ENCODE data around the gene ALG14.
A peak's percentile ranks its signal among the peaks of the same experiment; 100 is the strongest.

The ALG14 gene

GRCh38 chr1:95088303-95088702, 15.6 kb upstream of the ALG14 start:
- Histone ChIP-seq H3K4me3 (ENCODE audit: control insufficient read depth in 1 of 7, extremely low read depth in 1 of 7, insufficient read depth in 4 of 7, low read depth in 2 of 7, low read length in 6 of 7) (no peak overlapping the region), H3K27ac (ENCODE audit: insufficient read depth in 1 of 2, low read depth in 1 of 2, low read length in 2 of 2, poor library complexity in 1 of 2, severe bottlenecking in 2 of 2) (no peak overlapping the region), H3K27me3 (replicated peaks in 2 of 5; ENCODE audit: control insufficient read depth in 4 of 5, insufficient read depth in 5 of 5, low read length in 4 of 5) (peaks cover 0 to 6% (median 2%) of the 10 kb centered on the region in 5 experiments), H3K4me1 (ENCODE audit: control extremely low read depth in 1 of 4, control insufficient read depth in 4 of 4, insufficient read depth in 4 of 4, low read length in 3 of 4) (no peaks in the 10 kb centered on the region), H3K36me3 (ENCODE audit: control insufficient read depth in 4 of 4, insufficient read depth in 4 of 4, low read length in 3 of 4) (no peaks in the 10 kb centered on the region), H3K9me3 (ENCODE audit: control extremely low read depth in 1 of 5, control insufficient read depth in 4 of 5, insufficient read depth in 2 of 5, low read depth in 1 of 5, low read length in 4 of 5) (peaks cover 0 to 13% (median 2%) of the 10 kb centered on the region in 5 experiments)
- DNase-seq: no peak
- ChIA-PET CTCF (interaction anchor here (1.6 kb wide), 1 partner anchor 52 kb away, joined by 3 read pairs; no protein-coding TSS in a partner anchor), POLR2A (no interaction called here)
- no CpG with 5 or more reads among the region's 1 CpG for WGBS (ENCODE audit: insufficient coverage)

GRCh38 chr1:95086949-95087533, 14.3 kb upstream of the ALG14 start:
- H3K9me3 ChIP-seq (ENCODE audit: control extremely low read depth in 1 of 5, control insufficient read depth in 4 of 5, insufficient read depth in 2 of 5, low read depth in 1 of 5, low read length in 4 of 5): peaks cover 0 to 13% (median 2%) of the 10 kb centered on the region in 5 experiments
- no peaks in the 10 kb centered on the region for H3K36me3 ChIP-seq (ENCODE audit: control insufficient read depth in 4 of 4, insufficient read depth in 4 of 4, low read length in 3 of 4)
- no peak overlapping the region for H3K27ac ChIP-seq (ENCODE audit: insufficient read depth in 1 of 2, low read depth in 1 of 2, low read length in 2 of 2, poor library complexity in 1 of 2, severe bottlenecking in 2 of 2)
- no peak for DNase-seq
- no peaks in the 10 kb centered on the region for H3K4me1 ChIP-seq (ENCODE audit: control extremely low read depth in 1 of 4, control insufficient read depth in 4 of 4, insufficient read depth in 4 of 4, low read length in 3 of 4)
- 88% methylated on average over 4 of the region's 5 CpGs for WGBS (ENCODE audit: insufficient coverage)
- H3K27me3 ChIP-seq (replicated peaks in 2 of 5; ENCODE audit: control insufficient read depth in 4 of 5, insufficient read depth in 5 of 5, low read length in 4 of 5): peaks cover 0 to 6% (median 2%) of the 10 kb centered on the region in 5 experiments
- POLR2A ChIA-PET: no interaction called here
- CTCF ChIA-PET: no interaction called here
- H3K4me3 ChIP-seq (ENCODE audit: control insufficient read depth in 1 of 7, extremely low read depth in 1 of 7, insufficient read depth in 4 of 7, low read depth in 2 of 7, low read length in 6 of 7): no peak overlapping the region

GRCh38 chr1:95085376-95085775, 12.6 kb upstream of the ALG14 start:
- Histone ChIP-seq H3K36me3 (ENCODE audit: control insufficient read depth in 4 of 4, insufficient read depth in 4 of 4, low read length in 3 of 4) (no peaks in the 10 kb centered on the region), H3K27ac (ENCODE audit: insufficient read depth in 1 of 2, low read depth in 1 of 2, low read length in 2 of 2, poor library complexity in 1 of 2, severe bottlenecking in 2 of 2) (no peak overlapping the region), H3K4me3 (ENCODE audit: control insufficient read depth in 1 of 7, extremely low read depth in 1 of 7, insufficient read depth in 4 of 7, low read depth in 2 of 7, low read length in 6 of 7) (no peak overlapping the region), H3K9me3 (ENCODE audit: control extremely low read depth in 1 of 5, control insufficient read depth in 4 of 5, insufficient read depth in 2 of 5, low read depth in 1 of 5, low read length in 4 of 5) (peaks cover 0 to 7% (median 2%) of the 10 kb centered on the region in 5 experiments), H3K27me3 (replicated peaks in 2 of 5; ENCODE audit: control insufficient read depth in 4 of 5, insufficient read depth in 5 of 5, low read length in 4 of 5) (peaks cover 0 to 6% (median 0%) of the 10 kb centered on the region in 5 experiments), H3K4me1 (ENCODE audit: control extremely low read depth in 1 of 4, control insufficient read depth in 4 of 4, insufficient read depth in 4 of 4, low read length in 3 of 4) (no peaks in the 10 kb centered on the region)
- CTCF ChIA-PET: interaction anchor here (1.1 to 2.4 kb wide), 8 partner anchors 10 to 208 kb away, joined by 3 to 11 read pairs (median 4); no protein-coding TSS in a partner anchor
- POLR2A ChIA-PET: no interaction called here
- DNase-seq: no peak
- WGBS (ENCODE audit: insufficient coverage): no CpG with 5 or more reads among the region's 2 CpGs

- no peaks in the 10 kb centered on the region for H3K4me1 ChIP-seq (ENCODE audit: control extremely low read depth in 1 of 4, control insufficient read depth in 4 of 4, insufficient read depth in 4 of 4, low read length in 3 of 4)
- H3K27me3 ChIP-seq (replicated peaks in 2 of 5; ENCODE audit: control insufficient read depth in 4 of 5, insufficient read depth in 5 of 5, low read length in 4 of 5): peaks cover 0 to 4% (median 0%) of the 10 kb centered on the region in 5 experiments
- no peak overlapping the region for H3K4me3 ChIP-seq (ENCODE audit: control insufficient read depth in 1 of 7, extremely low read depth in 1 of 7, insufficient read depth in 4 of 7, low read depth in 2 of 7, low read length in 6 of 7)
- no peaks in the 10 kb centered on the region for H3K9me3 ChIP-seq (ENCODE audit: control extremely low read depth in 1 of 5, control insufficient read depth in 4 of 5, insufficient read depth in 2 of 5, low read depth in 1 of 5, low read length in 4 of 5)
- POLR2A ChIA-PET: no interaction called here
- H3K27ac ChIP-seq (ENCODE audit: insufficient read depth in 1 of 2, low read depth in 1 of 2, low read length in 2 of 2, poor library complexity in 1 of 2, severe bottlenecking in 2 of 2): no peak overlapping the region
- WGBS (ENCODE audit: insufficient coverage): 83% methylated on average over 2 of the region's 8 CpGs
- CTCF ChIA-PET: interaction anchor here (1.0 to 2.4 kb wide), 14 partner anchors 9 to 207 kb away, joined by 3 to 14 read pairs (median 4); partner anchors contain the start of genes ALG14, RWDD3 and TLCD4
- no peaks in the 10 kb centered on the region for H3K36me3 ChIP-seq (ENCODE audit: control insufficient read depth in 4 of 4, insufficient read depth in 4 of 4, low read length in 3 of 4)
- peak; percentile 47 to 65 (median 61) for DNase-seq
Observed at GRCh38 chr1:95084317-95085176, 11.8 kb upstream of the ALG14 start.

- no peak overlapping the region for H3K27ac ChIP-seq (ENCODE audit: insufficient read depth in 1 of 2, low read depth in 1 of 2, low read length in 2 of 2, poor library complexity in 1 of 2, severe bottlenecking in 2 of 2)
- no peaks in the 10 kb centered on the region for H3K36me3 ChIP-seq (ENCODE audit: control insufficient read depth in 4 of 4, insufficient read depth in 4 of 4, low read length in 3 of 4)
- H3K27me3 ChIP-seq (replicated peaks in 2 of 5; ENCODE audit: control insufficient read depth in 4 of 5, insufficient read depth in 5 of 5, low read length in 4 of 5): peaks cover 0 to 4% (median 3%) of the 10 kb centered on the region in 5 experiments
- H3K4me1 ChIP-seq (ENCODE audit: control extremely low read depth in 1 of 4, control insufficient read depth in 4 of 4, insufficient read depth in 4 of 4, low read length in 3 of 4): no peaks in the 10 kb centered on the region
- H3K4me3 ChIP-seq (ENCODE audit: control insufficient read depth in 1 of 7, extremely low read depth in 1 of 7, insufficient read depth in 4 of 7, low read depth in 2 of 7, low read length in 6 of 7): no peak overlapping the region
- DNase-seq: no peak
- CTCF ChIA-PET: interaction anchor here (1.2 kb wide), 1 partner anchor 42 kb away, joined by 3 read pairs; no protein-coding TSS in a partner anchor
- H3K9me3 ChIP-seq (ENCODE audit: control extremely low read depth in 1 of 5, control insufficient read depth in 4 of 5, insufficient read depth in 2 of 5, low read depth in 1 of 5, low read length in 4 of 5): no peaks in the 10 kb centered on the region
- POLR2A ChIA-PET: no interaction called here
- WGBS (ENCODE audit: insufficient coverage): no CpG with 5 or more reads among the region's 1 CpG
Observed at GRCh38 chr1:95080879-95081278, 8.1 kb upstream of the ALG14 start.

- H3K27me3 ChIP-seq (replicated peaks in 2 of 5; ENCODE audit: control insufficient read depth in 4 of 5, insufficient read depth in 5 of 5, low read length in 4 of 5): peaks cover 0 to 4% (median 4%) of the 10 kb centered on the region in 5 experiments
- no peak overlapping the region for H3K4me3 ChIP-seq (ENCODE audit: control insufficient read depth in 1 of 7, extremely low read depth in 1 of 7, insufficient read depth in 4 of 7, low read depth in 2 of 7, low read length in 6 of 7)
- ChIA-PET POLR2A (no interaction called here), CTCF (interaction anchor here (1.2 kb wide), 1 partner anchor 43 kb away, joined by 3 read pairs; no protein-coding TSS in a partner anchor)
- no peaks in the 10 kb centered on the region for H3K9me3 ChIP-seq (ENCODE audit: control extremely low read depth in 1 of 5, control insufficient read depth in 4 of 5, insufficient read depth in 2 of 5, low read depth in 1 of 5, low read length in 4 of 5)
- no peaks in the 10 kb centered on the region for H3K4me1 ChIP-seq (ENCODE audit: control extremely low read depth in 1 of 4, control insufficient read depth in 4 of 4, insufficient read depth in 4 of 4, low read length in 3 of 4)
- H3K36me3 ChIP-seq (ENCODE audit: control insufficient read depth in 4 of 4, insufficient read depth in 4 of 4, low read length in 3 of 4): no peaks in the 10 kb centered on the region
- no peak for DNase-seq
- 100% methylated on average over 1 of the region's 1 CpG for WGBS (ENCODE audit: insufficient coverage)
- H3K27ac ChIP-seq (ENCODE audit: insufficient read depth in 1 of 2, low read depth in 1 of 2, low read length in 2 of 2, poor library complexity in 1 of 2, severe bottlenecking in 2 of 2): no peak overlapping the region
Observed at GRCh38 chr1:95080446-95080845, 7.7 kb upstream of the ALG14 start.

GRCh38 chr1:95076034-95076433, 3.3 kb upstream of the ALG14 start:
- Histone ChIP-seq H3K27me3 (replicated peaks in 2 of 5; ENCODE audit: control insufficient read depth in 4 of 5, insufficient read depth in 5 of 5, low read length in 4 of 5) (peaks cover 0 to 4% (median 4%) of the 10 kb centered on the region in 5 experiments), H3K9me3 (ENCODE audit: control extremely low read depth in 1 of 5, control insufficient read depth in 4 of 5, insufficient read depth in 2 of 5, low read depth in 1 of 5, low read length in 4 of 5) (no peaks in the 10 kb centered on the region), H3K36me3 (ENCODE audit: control insufficient read depth in 4 of 4, insufficient read depth in 4 of 4, low read length in 3 of 4) (no peaks in the 10 kb centered on the region), H3K4me1 (ENCODE audit: control extremely low read depth in 1 of 4, control insufficient read depth in 4 of 4, insufficient read depth in 4 of 4, low read length in 3 of 4) (peaks cover 11 to 15% (median 13%) of the 10 kb centered on the region in 4 experiments), H3K27ac (ENCODE audit: insufficient read depth in 1 of 2, low read depth in 1 of 2, low read length in 2 of 2, poor library complexity in 1 of 2, severe bottlenecking in 2 of 2) (no peak overlapping the region), H3K4me3 (ENCODE audit: control insufficient read depth in 1 of 7, extremely low read depth in 1 of 7, insufficient read depth in 4 of 7, low read depth in 2 of 7, low read length in 6 of 7) (no peak overlapping the region)
- CTCF ChIA-PET: interaction anchor here (1.3 to 1.7 kb wide), 2 partner anchors 8 to 16 kb away, joined by 3 to 11 read pairs; no protein-coding TSS in a partner anchor
- POLR2A ChIA-PET: interaction anchor here (0.6 kb wide), 1 partner anchor 800 kb away, joined by 4 read pairs; no protein-coding TSS in a partner anchor
- no peak for DNase-seq

Data from common myeloid progenitor, CD34-positive (primary cell).